Epidermal melanocyte (primary cell): ENCODE measurements around the gene ZFYVE9.
"Not testable (repeated sequence)": the region's sequence is repeated elsewhere in the genome, so short reads cannot be mapped to it uniquely, and the experiment has no call there.

ENCODE experiments used
- DNase-seq: peaks from one replicate; pipeline ENCODE4 v3.0.0; 2011; ENCODE audit warnings: low spot score; ENCODE audit not compliant: insufficient read length

Gene ZFYVE9

GRCh38 chr1:52141513-52142219 is at the start of gene ZFYVE9:
ZFYVE9 (plus strand) TSS chr1:52142089; CDS start chr1:52233207, 91,118 bp downstream.
- peak; percentile 52 for DNase-seq

- DNase-seq = not testable (repeated sequence)
These were observed 47.6 kb upstream of the ZFYVE9 start for GRCh38 chr1:52094300-52094699.

- DNase-seq = no peak
These were observed 45.7 kb upstream of the ZFYVE9 start for GRCh38 chr1:52096216-52096615.

DNA sequence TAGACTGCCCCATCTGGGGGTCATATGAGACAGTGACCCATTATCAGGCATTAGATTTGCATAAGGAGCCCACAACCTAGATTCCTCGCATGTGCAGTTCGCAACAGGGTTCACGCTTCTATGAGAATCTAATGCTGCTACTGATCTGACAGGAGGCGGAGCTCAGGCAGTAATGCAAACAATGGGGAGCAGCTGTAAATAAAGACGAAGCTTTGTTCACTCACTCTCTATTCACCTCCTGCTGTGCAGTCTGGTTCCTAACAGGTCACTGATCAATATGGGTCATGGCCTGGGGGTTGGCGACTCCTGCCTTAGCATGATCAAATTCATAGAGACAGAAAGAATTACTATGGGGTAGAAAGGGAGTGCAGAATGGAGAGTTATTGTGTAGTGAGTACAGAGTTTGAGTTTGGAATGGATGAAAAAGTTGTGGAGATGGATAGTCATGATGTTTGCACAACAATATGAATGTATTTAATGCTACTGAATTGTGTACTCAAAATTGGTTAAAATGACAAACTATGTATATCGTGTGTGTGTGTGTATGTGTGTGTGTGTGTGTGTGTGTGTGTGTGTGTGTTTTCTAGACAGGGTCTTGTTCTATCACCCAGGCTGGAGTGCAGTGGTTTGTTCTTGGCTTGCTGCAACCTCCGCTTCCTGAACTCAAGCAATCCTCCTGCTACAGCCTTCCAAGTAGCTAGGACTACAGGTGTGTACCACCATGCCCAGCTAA is 43.6 kb upstream of the ZFYVE9 start:
- no peak for DNase-seq

GRCh38 chr1:52102336-52103013 is 39.4 kb upstream of the ZFYVE9 start:
- DNase-seq = no peak

- DNase-seq = no peak
These were observed 30.4 kb upstream of the ZFYVE9 start for GRCh38 chr1:52111492-52111891.

- DNase-seq = no peak
These were observed 29.4 kb upstream of the ZFYVE9 start for GRCh38 chr1:52112489-52112888.

GRCh38 chr1:52119301-52120079 is 22.4 kb upstream of the ZFYVE9 start:
- DNase-seq = no peak

DNA sequence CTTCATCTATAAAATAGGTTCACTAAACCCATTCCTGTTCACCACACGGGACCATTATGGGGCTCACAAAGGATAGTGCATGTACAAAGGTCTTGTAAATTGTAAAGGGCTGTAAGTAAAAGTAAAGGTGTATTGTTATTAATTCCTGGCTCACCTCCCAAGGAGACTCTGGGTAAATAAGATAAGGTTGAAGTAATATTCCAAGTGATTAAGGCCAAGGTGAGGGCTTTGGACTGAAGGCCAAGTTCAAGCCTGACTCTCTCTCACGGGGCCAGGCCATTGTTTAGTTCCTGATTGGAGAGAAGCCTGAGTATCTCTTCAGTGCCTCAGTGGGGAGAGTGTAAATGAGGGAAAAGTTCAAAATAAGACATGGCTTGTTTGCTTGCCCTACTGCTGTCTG is 19.5 kb upstream of the ZFYVE9 start:
- DNase-seq = no peak

- DNase-seq = no peak
These were observed 18.3 kb upstream of the ZFYVE9 start for GRCh38 chr1:52123622-52124021.

GRCh38 chr1:52125736-52126359 is 16.0 kb upstream of the ZFYVE9 start:
- no peak for DNase-seq

DNA sequence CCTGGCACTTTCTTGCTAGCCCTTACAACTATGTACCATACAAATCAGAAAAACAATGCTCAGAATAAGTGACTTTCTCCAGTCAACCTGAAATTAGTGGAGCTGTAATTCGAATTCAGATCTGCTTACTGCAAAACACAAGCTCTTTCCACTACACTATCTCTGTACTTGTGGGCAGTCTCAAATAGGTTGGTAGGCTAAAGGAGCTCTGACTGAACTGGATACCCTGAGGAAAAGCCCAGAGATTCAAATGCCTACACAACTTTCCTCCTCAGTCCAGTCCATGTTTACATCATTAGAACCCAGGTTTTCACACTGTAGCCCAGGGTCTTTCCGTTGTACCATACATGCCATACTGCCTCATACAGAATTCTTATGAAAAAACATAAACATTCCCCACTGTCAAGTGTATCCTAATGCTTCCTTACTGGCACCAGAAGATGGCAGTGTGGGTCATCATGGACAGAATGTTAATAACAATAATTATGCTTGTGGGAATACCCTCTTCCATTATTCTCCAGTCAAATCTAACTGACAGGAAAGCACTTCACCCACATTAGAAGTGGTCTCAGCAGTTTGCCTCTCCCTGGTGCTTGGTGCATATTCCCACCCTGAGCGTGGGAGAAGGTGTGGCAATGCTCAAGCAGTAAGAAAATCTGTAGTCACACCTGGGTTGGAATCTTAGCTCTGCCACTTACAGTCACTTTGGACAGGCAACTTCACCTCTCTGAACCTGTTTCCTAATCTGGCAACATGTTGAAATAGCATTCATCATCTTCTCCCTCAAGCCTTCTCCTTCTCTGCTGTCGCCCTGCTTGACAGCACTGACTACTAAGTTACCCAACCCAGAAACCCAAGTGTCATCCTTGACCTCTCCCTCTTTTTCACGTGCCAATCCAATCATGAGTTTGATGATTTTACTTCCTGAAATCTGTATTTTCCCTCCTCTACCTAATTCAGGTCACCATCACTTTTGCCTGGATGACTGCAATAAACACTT is 14.4 kb upstream of the ZFYVE9 start:
- DNase-seq = peak; percentile 61

DNA sequence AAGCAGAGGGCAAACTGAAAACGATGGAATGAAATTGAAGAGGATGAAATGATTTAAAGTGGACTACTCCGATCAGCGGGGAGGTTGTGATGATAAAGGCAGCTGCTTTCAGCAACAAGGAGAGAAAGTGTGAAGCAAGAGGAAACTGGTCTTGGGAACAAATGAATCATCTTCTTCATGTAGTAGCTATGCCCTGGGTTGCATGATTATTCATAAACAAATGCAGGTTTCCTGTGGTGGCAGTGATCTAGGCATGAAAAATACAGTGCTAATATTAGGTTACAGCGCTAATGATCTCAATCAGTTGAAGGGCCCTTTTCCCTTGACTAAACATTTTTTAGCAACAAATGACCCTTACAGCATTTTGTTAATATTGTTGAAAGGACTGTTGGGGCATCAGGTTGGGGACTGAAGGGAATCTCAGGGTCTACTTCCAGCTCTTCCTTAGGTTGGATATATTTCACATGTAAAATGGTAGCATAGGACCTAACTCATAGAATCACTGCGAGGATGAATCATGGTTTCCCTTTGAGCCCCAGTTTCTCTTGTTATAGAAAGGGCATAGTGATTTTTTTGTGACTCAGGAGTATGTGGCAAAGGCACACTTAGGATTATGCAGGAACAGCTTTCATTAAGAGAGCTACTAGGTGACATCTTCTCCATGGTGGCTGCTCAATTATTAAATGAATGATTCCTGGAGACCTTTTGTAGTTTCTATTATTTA is 1.9 kb upstream of the ZFYVE9 start:
- DNase-seq = no peak

DNA sequence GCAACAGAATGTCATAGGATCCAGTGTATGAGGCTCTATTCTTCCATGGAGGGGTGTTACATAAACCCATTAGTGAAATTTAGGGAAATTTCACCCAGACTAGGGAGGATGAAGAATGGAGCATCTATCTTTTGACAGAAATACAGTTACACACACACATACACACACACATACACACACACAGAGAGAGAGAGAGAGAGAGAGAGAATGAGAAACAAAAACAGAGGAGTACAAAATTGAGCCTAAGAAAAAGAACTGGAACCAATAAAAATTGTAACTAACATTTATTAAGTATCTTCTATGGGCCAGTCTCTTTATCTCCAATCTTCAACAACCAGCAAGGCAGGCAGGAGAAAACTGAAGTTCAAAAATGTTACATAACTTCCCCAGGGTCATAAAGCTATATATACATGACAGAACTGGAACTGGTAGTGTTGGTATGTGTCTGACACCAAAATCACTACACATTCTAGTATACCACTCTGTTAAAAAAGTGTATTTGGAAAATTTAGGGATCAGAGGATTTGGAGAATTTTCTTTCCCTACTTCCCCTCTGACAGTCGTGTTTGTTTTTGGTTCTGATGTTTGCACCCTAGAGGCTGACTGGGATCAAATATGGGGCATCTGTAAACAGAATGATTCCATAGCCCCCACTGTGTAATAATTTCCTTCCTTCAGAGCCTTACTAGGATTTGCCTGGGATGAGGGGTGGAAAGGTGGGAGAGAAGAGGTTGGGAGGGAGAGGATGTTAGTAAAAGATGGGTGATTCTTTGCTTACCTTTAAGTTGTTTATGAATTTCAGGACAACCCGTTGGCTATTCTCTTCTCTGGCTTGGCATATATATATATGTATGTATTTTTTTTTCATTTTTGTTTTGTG is 1.0 kb upstream of the ZFYVE9 start:
- DNase-seq = no peak

- DNase-seq = no peak
These were observed 613 bp downstream of the ZFYVE9 start for GRCh38 chr1:52142220-52143183.

- no peak for DNase-seq
These were observed 3.2 kb downstream of the ZFYVE9 start for GRCh38 chr1:52145137-52145536.

DNA sequence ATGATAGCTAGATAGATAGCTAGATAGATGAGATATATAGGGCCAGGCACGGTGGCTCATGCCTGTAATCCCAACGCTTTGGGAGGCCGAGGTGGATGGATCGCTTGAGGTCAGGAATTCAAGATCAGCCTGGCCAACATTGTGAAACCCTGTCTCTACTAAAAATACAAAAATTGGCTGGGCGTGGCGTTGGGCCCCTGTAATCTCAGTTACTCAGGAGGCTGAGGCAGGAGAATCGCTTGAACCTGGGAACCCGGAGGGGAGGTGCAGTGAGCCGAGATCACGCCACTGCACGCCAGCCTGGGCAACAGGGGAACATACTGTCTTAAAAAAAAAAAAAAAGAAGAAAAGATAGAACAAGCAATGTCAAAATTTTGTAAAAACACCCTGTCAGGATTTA is 8.6 kb downstream of the ZFYVE9 start:
- DNase-seq = not testable (repeated sequence)
